IMR-90 (cell line): ENCODE measurements around the gene CDC42EP5. TPM values are rescaled to one million over a fixed set of nuclear protein-coding genes. Genes with fewer than 3 reads are reported as not detected.

Source experiments
- ATAC-seq: fragments of 200-7000 bp; cut with Tn5 transposase; 2 replicates; pipeline ENCODE4 v1.9.1; 2020; ENCODE audit warnings: low read depth, mild to moderate bottlenecking, moderate library complexity
- BruUV-seq: library from RNA; stranded (reverse); fragments of 400-500 nt; replicated peaks from 2 replicates; lab custom pipeline; 2021; lab: Mats Ljungman, UMichigan
- CTCF ChIA-PET: fragments of 300-600 bp; formaldehyde crosslinking; extraction: SDS; loops from one replicate; lab custom pipeline; 2021; ENCODE audit warnings: antibody characterized with exemption; lab: Yijun Ruan, JAX
- POLR2A ChIA-PET: fragments of 300-600 bp; sonication (Branson Sonifier 250); formaldehyde crosslinking; loops from one replicate; lab custom pipeline; 2022; ENCODE audit warnings: antibody characterized with exemption; ENCODE audit not compliant: unreplicated experiment; lab: Charles Lee
- DNase-seq: peaks from one replicate; pipeline ENCODE4 v3.0.0; 2013
- H2AFZ ChIP-seq: replicated peaks from 2 replicates; pipeline ENCODE3; 2013; ENCODE audit warnings: low read length, mild to moderate bottlenecking; ENCODE audit not compliant: poor library complexity
- H2AK5ac ChIP-seq: 2 replicates; pipeline ENCODE4 v1.6.1; 2013; ENCODE audit warnings: low read depth, low read length, inconsistent platforms
- H2AK9ac ChIP-seq: replicated peaks from 2 replicates; pipeline ENCODE3; 2013; ENCODE audit warnings: mild to moderate bottlenecking, low read depth, low read length, moderate library complexity; ENCODE audit not compliant: poor library complexity
- H2BK120ac ChIP-seq: 2 replicates; pipeline ENCODE4 v1.6.1; 2013; ENCODE audit warnings: low read depth, low read length, inconsistent platforms
- H2BK15ac ChIP-seq: 3 replicates; pipeline ENCODE4 v1.6.1; 2013; ENCODE audit warnings: low read depth, low read length, inconsistent platforms
- H2BK20ac ChIP-seq: 2 replicates; pipeline ENCODE4 v1.6.1; 2013; ENCODE audit warnings: low read depth, mild to moderate bottlenecking, inconsistent platforms, low read length, moderate library complexity
- H2BK5ac ChIP-seq: 2 replicates; pipeline ENCODE4 v1.6.1; 2013; ENCODE audit warnings: mild to moderate bottlenecking, low read depth, low read length, inconsistent platforms; ENCODE audit not compliant: poor library complexity, severe bottlenecking
- H3K14ac ChIP-seq: replicated peaks from 2 replicates; pipeline ENCODE4 v1.6.1; 2013; ENCODE audit warnings: low read depth, low read length, inconsistent platforms
- H3K18ac ChIP-seq: 2 replicates; pipeline ENCODE4 v1.6.1; 2013; ENCODE audit warnings: low read depth, low read length, control low read depth
- H3K23ac ChIP-seq: 2 replicates; pipeline ENCODE4 v1.6.1; 2013; ENCODE audit warnings: low read depth, low read length, inconsistent platforms
- H3K27ac ChIP-seq: 2 replicates; pipeline ENCODE4 v1.5.1; 2013; ENCODE audit warnings: mild to moderate bottlenecking, control low read depth, low read length; ENCODE audit not compliant: insufficient read depth
- H3K27me3 ChIP-seq: 2 replicates; pipeline ENCODE4 v1.6.1; 2013; ENCODE audit warnings: low read length; ENCODE audit not compliant: control insufficient read depth, insufficient read depth
- H3K36me3 ChIP-seq: 2 replicates; pipeline ENCODE4 v1.6.1; 2013; ENCODE audit warnings: low read length, mixed read lengths; ENCODE audit not compliant: control insufficient read depth, insufficient read depth
- H3K4ac ChIP-seq: 2 replicates; pipeline ENCODE4 v1.6.1; 2013; ENCODE audit warnings: low read depth, low read length, inconsistent platforms
- H3K4me1 ChIP-seq: 2 replicates; pipeline ENCODE4 v1.6.1; 2013; ENCODE audit warnings: low read length, mixed read lengths; ENCODE audit not compliant: control insufficient read depth, insufficient read depth
- H3K4me2 ChIP-seq: 2 replicates; pipeline ENCODE4 v1.6.1; 2013; ENCODE audit warnings: low read depth, mild to moderate bottlenecking, control low read depth, low read length, moderate library complexity
- H3K4me3 ChIP-seq: 2 replicates; pipeline ENCODE4 v1.5.1; 2013; ENCODE audit warnings: low read depth, mild to moderate bottlenecking, control low read depth, low read length, moderate library complexity; ENCODE audit not compliant: insufficient read depth
- H3K56ac ChIP-seq: 2 replicates; pipeline ENCODE4 v1.6.1; 2013; ENCODE audit warnings: low read length, inconsistent platforms; ENCODE audit not compliant: insufficient read depth; ENCODE audit errors: extremely low read depth
- H3K79me1 ChIP-seq, 2 experiments: 2 replicates each; pipeline ENCODE4 v1.6.1; 2013; ENCODE audit warnings: low read length in 2 of 2, inconsistent platforms in 1 of 2, low read depth in 1 of 2
- H3K9ac ChIP-seq: 2 replicates; pipeline ENCODE4 v1.6.1; 2013; ENCODE audit warnings: low read depth, low read length, control low read depth
- H3K9me1 ChIP-seq: 2 replicates; pipeline ENCODE4 v1.6.1; 2013; ENCODE audit warnings: low read length, inconsistent platforms; ENCODE audit not compliant: insufficient read depth
- H3K9me3 ChIP-seq: 2 replicates; pipeline ENCODE4 v1.6.1; 2013; ENCODE audit warnings: low read length; ENCODE audit not compliant: control insufficient read depth, insufficient read depth
- H4K20me1 ChIP-seq: 2 replicates; pipeline ENCODE4 v1.6.1; 2013; ENCODE audit warnings: low read length, inconsistent platforms; ENCODE audit not compliant: insufficient read depth
- H4K5ac ChIP-seq: 2 replicates; pipeline ENCODE4 v1.6.1; 2013; ENCODE audit warnings: mild to moderate bottlenecking, low read depth, low read length, control low read depth
- H4K8ac ChIP-seq, 2 experiments: 2 replicates each; pipeline ENCODE4 v1.6.1; 2013; ENCODE audit warnings: low read depth in 2 of 2, low read length in 2 of 2, control low read depth in 1 of 2, inconsistent platforms in 1 of 2
- H4K91ac ChIP-seq: 2 replicates; pipeline ENCODE4 v1.6.1; 2013; ENCODE audit warnings: low read depth, low read length, inconsistent platforms; ENCODE audit not compliant: insufficient read depth
- MAFK ChIP-seq: IDR thresholded peaks from 2 replicates; pipeline ENCODE4 v1.6.1; 2012; ENCODE audit warnings: low read depth, low read length, improper control_type of control experiment
- MAZ ChIP-seq: IDR thresholded peaks from 2 replicates; pipeline ENCODE4 v1.6.1; 2012; ENCODE audit warnings: low read depth, mild to moderate bottlenecking, low read length, improper control_type of control experiment, moderate library complexity, borderline replicate concordance
- POLR2A ChIP-seq: IDR thresholded peaks from 2 replicates; pipeline ENCODE4 v1.6.1; 2012; ENCODE audit warnings: mild to moderate bottlenecking, low read depth, low read length
- WGBS, 2 experiments: methylation state at CpG; one replicate each; pipeline versions ENCODE4 v1.1.5 to v1.1.7; 2013; ENCODE audit warnings: missing lambda C conversion rate in 2 of 2; ENCODE audit not compliant: insufficient read length in 1 of 2; ENCODE audit errors: extremely low coverage in 2 of 2; 5-methylcytosine and 5-hydroxymethylcytosine counted together
- dilution Hi-C: fragments of 300-500 bp; cut with HindIII; formaldehyde crosslinking; loops from one replicate; pipeline ENCODE4 v1.14.3; 2018; ENCODE audit warnings: low sequenced_read_pairs; ENCODE audit not compliant: unreplicated experiment
- in situ Hi-C: fragments of 300-500 bp; cut with MboI; formaldehyde crosslinking; loops from 3 replicates; pipeline ENCODE4 v1.14.3; 2019; ENCODE audit warnings: low sequenced_read_pairs, inconsistent platforms, mixed read lengths
- intact Hi-C: fragments of 100-400 bp; cut with micrococcal nuclease; formaldehyde crosslinking; loops from 2 replicates; pipeline ENCODE4 v1.10.0; 2022
- polyA plus RNA-seq, 3 experiments: library from polyadenylated mRNA; depleted of rRNA; stranded (reverse); fragments of >200 nt; gene quantifications; 2 replicates each; pipeline ENCODE4 v1.2.3, GENCODE V29; 2012; ENCODE audit warnings: low replicate concordance in 1 of 3
- total RNA-seq: library from RNA; depleted of rRNA; stranded (reverse); fragments of >200 nt; gene quantifications from 2 replicates; pipeline ENCODE4 v1.2.3, GENCODE V29; 2012

Gene CDC42EP5
- total and polyA plus RNA-seq, 2 of the 4 experiments (the other 2 are of a cell fraction), result 7.2 to 25.3 TPM

DNA sequence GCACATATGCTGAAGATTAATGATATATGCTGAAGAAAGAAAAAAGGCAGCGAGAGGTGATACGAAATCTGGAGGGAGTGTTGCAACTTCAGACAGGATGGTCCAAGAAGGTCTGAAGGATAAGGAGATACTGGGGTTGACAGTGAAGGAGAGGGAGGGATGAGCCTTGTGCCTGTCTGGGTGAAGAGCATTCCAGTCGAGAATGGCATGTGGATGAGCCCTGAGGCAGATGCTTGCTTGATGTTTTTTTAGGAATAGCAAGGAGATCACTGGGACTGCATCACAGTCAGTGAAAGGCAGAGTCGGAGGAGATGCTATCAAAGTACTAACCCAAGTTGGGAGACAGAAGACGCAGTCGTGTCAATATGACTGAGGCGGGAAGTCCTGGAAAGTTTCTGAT is 16.2 kb upstream of the CDC42EP5 start:
- Histone ChIP-seq H3K4me1 (no peaks in the 10 kb centered on the region), H3K4me2 (no peak overlapping the region), H3K23ac (no peak overlapping the region), H3K4me3 (no peak overlapping the region), H3K27ac (no peak overlapping the region), H3K27me3 (no peaks in the 10 kb centered on the region), H3K79me1 (no peaks in the 10 kb centered on the region), H2BK120ac (no peak overlapping the region), H2BK20ac (no peak overlapping the region), H3K56ac (no peak overlapping the region), H2BK5ac (no peak overlapping the region), H3K36me3 (no peaks in the 10 kb centered on the region), H2BK15ac (no peak overlapping the region), H2AK5ac (no peak overlapping the region), H3K9ac (no peak overlapping the region), H4K5ac (no peak overlapping the region), H2AK9ac (no peak overlapping the region), H4K91ac (no peak overlapping the region), H4K20me1 (no peaks in the 10 kb centered on the region), H3K4ac (no peak overlapping the region), H3K9me1 (no peaks in the 10 kb centered on the region; the same call in 1 of the 2 replicates), H2AFZ (no peak overlapping the region), H4K8ac (no peak overlapping the region), H3K18ac (no peak overlapping the region), H3K9me3 (no peaks in the 10 kb centered on the region), H3K14ac (no peak overlapping the region)
- ChIA-PET CTCF (interaction anchor here (1.2 kb wide), 1 partner anchor 8 kb away, joined by 3 read pairs; no protein-coding TSS in a partner anchor), POLR2A (no interaction called here)
- in situ Hi-C loops, result no loop called here
- intact Hi-C loops, result no loop called here
- DNase-seq, result no peak
- 33% methylated on average over 3 of the region's 7 CpGs; no CpG with 5 or more reads in 1 of the 2 experiments for WGBS, 2 experiments
- no TSS peak for BruUV-seq
- dilution Hi-C loops, result no loop called here
- TF ChIP-seq POLR2A, result no peak
- TF ChIP-seq MAZ, result no peak
- TF ChIP-seq MAFK, result no peak
- no peak for ATAC-seq
